GM21390 (cell line): ENCODE data around the gene ZSCAN26.

Source experiments
- ATAC-seq: cut with Tn5 transposase; IDR thresholded peaks from one replicate; pipeline ENCODE4 v1.9.1; 2021; ENCODE audit not compliant: unreplicated experiment

ZSCAN26 gene

DNA sequence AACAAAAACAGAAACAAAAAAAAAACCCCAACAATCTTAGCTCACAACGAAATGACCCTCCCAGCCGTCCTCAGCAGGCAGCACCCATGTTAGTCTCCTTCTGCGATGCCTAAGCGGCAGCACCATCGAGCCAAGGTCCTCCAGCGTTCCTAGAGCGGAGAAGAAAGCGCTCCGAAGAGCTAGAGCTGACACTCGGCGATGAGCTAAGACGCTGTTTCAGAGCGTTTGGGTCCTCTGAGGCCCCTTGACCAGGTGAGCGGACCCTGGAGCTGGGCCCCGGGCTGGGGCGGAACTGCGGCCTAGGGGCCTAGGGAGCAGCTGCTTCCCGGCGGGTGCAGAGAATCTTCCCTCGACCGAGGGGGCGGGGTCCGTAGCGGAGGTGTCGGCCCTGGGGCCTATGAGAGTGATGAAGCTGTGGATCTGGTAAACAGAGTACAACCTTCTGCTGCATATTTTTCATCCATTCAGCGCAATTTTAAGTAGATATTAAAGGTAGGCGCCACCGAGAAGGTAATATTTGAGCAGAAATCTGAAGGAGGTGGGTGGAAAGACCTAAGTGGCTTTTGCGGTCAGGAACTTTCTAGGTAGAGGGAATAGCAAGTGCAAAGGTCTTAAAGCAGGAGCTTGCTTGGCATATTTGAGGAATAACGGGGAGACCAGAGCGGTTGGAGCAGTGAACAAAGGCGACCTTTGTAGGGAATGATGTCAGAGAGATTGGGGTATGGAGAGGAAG lies at the start of gene ZSCAN26:
Gene ZSCAN26 (plus strand): TSS at position 182 of the 733 bp plus-strand sequence. CDS start 4,777 bp downstream, outside the sequence.
- ATAC-seq: peak; percentile 92

DNA sequence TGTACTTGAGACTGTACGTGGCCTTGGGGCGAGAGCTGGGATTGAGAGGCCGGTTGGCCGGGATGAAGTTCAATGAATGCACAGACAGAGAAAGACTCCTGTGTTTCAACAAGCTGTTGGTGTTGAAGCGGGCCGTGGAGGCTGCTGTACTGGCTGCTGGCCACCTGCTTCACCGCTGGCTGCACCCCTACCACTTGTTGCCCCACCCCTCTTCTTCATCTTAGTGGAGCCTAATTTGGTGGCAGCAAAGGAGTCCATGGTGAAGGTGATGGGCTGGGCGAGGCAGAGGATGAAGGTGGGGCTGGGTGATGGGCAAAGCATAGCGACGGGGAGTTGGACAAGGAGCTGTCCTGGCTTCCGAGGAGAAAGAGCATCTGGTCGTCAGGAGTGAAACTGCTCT lies 49.1 kb upstream of the ZSCAN26 start:
- ATAC-seq: no peak

DNA sequence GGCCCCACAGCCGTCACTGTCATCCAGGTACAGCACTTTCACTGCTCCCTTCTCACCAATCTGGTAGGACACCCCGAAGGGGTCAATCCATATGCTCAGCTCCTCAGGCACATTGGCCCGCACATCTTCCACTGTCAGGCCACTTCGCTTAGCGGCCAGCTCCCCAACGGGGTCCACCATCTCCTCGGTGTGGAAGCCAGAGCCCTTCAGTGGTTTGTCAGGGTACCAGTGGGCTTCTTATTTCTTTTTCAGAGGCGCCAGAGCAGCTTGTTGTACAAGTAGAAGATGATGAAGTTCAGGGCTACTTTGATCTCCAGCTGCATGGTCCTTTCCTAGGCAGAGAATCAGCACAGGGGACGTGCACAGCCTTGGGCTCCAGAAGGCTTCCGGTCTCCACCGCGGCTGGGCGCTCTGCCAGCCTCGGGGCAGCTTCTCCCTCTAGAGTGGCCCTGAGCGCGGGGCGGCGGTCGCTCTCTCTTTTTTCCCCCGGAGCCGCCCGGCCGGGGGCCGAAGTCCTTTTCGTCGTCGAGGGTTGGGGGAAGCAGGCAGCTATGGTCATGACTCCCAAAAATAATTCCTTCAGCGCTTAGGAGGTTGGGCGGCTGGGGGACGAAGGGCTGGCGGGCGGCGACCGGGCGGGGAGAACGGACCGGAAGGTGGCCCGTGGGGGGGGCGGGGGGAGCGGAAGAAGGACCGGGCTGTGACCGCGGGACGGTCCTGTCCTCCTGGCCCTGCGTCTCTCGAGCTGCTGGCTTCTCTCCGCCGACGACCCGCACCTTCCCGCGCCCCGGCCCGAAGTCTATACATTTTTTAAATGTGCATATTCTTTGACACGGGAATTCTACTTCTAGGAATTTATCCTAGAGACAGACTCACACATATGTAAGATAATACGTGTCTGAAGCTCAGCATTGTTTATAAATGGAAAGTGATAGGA lies 48.4 kb upstream of the ZSCAN26 start:
- ATAC-seq: peak; percentile 71

DNA sequence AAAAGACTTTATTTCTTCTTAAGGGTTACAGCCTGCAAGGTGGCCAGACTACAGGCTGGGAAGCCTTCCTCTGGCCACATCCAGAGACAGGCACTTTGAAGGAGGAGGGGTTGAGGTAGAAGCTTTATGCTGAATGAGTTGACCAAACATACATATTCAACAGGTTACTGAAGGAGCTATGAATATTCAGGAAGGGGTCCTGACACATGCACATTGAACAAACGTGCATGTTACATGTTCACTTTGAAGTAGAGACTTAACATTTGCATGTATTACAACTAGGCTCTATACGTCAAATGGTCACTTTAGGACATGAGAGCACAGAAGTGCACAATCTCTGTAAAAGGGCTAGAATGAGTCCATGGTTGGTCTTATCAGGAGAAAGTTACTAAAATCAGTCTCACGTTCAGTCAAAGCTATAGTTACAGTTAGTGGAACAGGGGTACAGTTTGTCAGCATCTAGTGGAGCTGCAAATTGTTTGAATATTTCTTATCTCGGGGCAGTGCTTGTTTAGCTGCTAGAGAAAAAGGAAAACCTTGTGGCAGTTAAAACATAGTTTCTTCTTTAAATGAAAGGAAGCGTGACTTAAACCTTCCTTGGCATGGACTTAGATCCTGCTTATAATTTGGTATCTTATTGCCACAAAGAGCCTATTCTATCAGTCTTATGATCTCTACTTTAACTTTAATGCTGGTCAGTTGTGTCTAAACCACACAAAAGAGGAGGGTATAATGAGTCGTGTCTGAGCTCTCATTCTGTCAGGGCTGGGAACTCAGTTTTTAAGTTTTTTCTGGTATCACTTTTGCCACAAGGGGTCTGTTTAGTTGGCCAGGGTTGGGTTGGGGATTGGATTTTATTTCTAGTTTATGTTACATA lies 46.4 kb upstream of the ZSCAN26 start:
- ATAC-seq: no peak

DNA sequence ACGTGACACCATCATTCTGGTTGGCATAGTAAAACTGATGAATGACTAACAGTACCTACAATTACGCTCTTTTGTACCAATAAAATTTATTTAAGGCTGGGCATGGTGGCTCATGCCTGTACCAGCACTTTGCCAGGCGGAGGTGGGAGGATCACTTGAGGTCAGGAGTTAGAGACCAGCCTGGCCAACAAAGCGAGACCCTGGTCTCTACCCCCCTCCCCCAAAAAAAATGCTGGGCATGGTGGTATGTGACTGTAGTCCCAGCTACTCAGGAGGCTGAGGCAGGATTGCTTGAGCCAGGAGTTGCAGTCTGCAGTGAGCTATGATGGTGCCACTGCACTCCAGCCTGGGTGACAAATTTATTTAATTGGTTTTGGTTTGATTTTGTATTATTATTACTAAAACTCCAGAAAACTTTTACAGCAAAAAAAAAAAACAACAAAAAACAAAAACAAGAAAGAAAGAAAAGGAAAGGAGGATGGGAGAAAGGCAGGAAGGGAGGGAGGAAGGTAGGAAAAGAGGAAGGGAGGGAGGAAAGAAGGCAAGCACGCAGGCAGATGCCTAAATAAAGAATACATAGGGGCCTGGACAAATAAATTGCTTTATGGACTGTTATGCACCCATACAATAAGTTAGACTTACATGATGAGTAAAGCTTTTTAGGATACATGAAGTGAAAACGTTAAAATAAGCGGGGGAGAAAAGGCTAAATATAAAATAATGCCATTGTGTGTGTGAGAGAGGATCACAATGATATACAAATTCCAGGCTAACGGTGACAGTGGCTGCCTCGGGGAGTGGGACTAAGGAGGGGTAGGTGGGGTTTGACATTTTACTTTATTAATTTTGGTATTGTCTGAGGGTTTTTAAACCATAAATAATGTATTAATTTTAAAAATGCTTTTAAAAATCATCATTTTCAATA lies 42.5 kb upstream of the ZSCAN26 start:
- ATAC-seq: no peak

DNA sequence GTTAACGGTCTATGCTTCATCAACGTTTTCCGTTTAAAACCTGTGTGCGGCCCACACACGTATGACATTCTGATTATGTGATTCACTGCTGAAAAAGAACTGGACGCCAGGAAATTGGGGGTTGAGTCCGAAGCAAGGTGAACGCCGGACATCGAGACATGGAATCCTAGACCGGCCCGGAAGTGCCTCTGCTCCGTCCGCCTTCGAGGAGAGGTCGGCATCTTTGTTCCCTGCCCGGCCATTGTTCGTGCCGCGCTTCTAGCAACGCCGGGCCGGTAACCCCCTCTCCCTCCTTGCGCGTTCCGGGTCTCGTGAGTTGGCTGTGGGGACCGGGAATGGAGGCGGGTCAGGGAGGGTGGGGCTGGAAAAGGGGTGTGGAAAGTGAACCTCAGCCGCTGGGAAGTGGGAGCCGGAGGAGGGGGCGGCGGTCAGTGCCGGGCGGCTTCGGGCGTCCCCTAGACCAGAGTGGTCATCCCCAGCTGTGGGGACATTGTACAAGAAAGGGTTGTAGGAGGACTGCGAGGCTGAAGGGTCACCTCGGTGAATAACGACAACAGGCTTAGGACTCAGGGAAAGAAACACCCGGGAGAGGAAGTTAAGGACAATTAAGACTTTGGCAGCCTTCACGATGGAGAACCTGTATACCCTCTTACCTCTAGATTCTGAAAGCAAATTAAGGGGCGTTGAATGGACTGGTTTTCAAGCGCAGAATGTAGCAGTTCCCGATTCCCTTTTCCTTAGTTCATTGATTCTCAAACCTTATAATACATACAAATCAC lies 41.7 kb upstream of the ZSCAN26 start, which contains the start of gene ZSCAN9:
Gene ZSCAN9 (plus strand): TSS at position 220 of the 779 bp plus-strand sequence. CDS start 1,810 bp downstream, outside the sequence.
- ATAC-seq: peak; percentile 85

DNA sequence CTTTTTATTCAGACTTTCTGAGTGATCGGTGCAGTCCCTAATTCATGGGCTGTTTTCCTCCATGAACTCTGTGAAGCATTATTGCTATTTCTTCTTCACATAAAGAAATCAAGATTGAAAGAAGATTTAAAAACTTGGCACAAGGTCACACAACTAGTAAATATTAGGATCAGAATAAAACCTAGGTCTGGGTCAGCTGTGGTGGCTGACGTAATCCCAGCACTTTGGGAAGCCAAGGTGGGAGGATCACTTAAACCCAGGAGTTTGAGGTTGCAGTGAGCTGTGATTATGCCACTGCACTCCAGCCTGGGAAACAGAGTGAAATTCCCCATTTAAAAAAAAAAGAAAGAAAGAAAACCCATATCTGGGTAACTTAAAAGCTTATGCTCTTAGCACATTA lies 40.5 kb upstream of the ZSCAN26 start:
- ATAC-seq: no peak

DNA sequence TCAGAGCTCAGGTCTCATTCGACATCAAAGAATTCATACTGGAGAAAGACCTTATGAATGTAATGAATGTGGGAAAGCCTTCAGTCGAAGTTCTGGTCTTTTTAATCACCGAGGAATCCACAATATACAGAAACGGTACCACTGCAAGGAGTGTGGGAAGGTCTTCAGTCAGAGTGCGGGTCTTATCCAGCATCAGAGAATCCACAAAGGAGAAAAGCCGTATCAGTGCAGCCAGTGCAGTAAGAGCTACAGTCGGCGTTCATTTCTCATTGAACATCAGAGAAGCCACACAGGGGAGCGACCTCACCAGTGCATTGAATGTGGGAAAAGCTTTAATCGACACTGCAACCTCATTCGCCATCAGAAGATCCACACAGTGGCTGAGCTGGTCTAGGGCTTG lies 34.2 kb upstream of the ZSCAN26 start:
- ATAC-seq: no peak

DNA sequence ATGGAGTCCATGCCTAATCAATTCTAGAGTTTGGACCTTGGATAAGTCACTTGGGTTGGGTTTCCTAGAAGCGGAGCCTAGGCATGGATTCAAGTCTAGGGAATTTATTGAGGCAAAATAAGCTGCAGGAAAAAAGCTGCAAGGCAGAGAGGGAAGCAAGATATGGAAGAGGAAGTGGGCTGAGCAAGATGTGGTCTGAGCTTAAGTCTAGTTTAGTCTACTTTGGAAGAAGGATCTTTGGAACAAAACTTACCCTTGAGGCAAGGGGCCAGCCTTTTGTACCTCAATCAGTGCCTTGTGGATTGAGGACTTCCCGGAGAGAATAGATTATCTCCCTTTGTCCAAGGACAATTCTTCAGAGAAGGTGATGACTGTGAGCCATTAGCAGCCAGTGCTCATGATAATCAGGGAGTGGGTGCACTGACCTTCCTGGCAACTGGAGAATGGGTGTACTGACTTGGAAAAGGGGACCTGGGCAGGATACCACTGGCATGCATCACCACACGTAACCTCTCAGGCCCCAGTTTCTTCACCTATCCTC lies 31.0 kb upstream of the ZSCAN26 start:
- ATAC-seq: no peak

DNA sequence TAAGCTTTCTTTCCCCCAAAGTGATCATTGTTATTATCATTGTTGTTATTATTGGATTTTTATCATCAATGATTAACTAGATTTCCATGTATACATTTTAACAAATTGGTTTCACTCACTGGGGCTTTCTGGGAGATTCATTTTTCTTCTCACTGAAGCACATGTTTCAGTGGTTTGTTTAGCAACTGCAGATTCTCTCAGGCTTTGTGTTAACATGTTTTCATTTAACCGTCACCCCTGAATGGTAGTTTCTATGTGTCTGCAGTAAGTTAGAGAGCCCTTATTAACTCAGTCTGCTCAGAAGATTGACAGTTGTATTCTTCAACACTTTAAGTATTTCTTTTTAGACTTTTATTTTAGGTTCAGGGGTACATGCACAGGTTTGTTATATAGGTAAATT lies 27.3 kb upstream of the ZSCAN26 start:
- no peak for ATAC-seq

DNA sequence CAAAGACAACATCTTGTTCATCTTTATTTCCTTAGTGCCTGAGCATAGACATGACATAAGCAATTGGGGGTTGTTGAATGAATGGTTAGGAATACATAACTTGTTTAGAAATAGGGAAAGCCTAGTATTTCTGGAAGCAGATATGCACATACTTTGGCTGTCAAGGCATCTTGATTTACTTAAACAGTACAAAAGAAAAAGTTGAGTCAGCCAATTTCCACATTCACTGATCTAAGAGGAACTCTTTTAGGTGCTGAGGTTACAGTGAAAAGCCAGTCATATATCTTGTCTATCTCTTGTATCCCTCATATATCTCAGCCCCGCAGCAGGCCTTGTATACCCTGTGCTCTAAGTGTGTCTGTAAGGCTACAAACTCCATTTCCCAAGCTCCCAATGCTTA lies 26.5 kb upstream of the ZSCAN26 start:
- no peak for ATAC-seq

DNA sequence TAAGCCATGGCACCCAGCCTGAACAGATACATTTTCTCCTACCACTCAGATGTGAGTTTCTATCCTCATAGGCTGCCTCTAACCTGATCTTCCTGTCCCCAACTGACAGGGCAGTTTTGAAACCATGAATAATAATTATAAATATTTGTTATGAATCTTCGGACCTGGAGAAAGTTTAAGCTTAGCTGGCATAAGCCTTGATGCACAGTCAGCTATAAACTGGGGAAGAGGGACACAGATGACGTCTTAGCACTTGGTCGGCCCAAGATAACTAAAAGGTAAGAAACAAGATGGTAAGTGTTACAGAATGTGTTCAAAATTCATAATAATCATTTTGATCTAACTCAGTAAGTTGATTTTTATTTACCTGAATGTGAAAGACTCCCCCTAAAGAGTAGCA lies 23.0 kb upstream of the ZSCAN26 start:
- ATAC-seq: no peak

DNA sequence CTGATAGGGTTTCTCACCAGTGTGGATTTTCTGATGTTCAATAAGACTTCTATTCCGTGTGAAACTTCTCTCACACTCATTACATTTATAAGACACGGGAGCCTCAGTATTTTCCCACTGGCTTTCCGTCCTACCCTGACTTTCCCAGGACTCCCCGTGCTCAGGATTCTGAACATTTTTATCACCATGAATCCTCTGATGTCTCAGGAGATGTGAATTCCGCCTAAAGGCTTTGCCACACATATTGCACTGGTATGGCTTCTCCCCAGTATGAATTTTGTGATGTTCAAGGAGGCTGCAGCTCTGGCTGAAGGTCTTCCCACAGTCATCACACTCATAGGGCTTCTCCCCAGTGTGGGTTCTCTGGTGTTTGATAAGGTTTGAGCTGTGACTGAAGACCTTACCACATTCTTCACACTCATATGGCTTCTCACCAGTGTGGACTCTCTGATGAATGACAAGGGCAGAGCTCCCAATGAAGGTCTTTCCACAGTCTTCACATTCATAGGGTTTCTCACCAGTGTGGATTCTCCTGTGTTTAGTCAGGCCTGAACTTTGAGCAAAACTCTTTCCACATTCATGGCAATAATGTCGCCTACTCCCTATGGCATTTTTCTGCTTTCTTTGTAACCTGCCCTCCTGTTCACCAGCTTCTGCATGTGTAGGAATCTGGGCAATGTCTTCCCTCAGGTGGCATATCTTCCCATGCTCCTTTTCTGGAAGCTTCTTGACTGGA lies 21.6 kb upstream of the ZSCAN26 start:
- ATAC-seq: no peak

DNA sequence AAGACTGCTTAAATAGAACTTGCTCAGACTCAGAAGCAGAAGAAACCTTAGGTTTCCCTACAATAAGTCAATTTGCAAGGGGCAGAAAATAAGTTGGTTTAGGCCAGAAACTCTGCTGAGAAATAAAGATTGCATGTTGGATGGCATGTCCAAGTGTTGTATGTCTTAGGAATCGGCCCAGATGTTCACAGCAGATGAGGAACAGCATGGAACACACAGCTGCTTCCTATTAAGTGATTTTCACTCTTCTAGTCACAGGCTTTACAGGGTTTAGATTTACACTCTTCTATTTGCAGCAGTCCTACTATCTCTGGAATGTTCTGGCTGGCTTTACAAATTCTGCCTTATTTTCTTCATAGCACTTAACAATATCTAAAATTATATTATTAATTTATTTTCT lies 18.0 kb upstream of the ZSCAN26 start:
- no peak for ATAC-seq

DNA sequence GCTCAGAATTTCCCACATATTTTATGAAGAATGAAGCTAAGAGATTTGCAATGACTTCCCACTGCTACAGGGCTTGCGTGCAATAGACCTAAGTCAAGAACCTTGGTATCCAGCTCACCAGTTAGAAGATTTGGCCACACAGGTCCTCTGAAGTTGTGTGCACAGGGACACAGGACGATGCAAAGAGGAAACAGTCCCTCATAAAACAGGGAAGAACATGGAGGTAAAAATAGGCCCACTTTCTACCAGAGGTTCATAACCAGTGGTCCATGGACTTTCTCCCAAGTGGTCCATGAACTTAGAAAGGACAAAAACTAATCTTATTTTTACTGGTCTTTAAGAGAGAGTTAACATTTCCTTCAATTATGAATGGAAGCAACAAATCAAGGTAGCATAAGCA lies 16.2 kb upstream of the ZSCAN26 start:
- ATAC-seq: no peak

DNA sequence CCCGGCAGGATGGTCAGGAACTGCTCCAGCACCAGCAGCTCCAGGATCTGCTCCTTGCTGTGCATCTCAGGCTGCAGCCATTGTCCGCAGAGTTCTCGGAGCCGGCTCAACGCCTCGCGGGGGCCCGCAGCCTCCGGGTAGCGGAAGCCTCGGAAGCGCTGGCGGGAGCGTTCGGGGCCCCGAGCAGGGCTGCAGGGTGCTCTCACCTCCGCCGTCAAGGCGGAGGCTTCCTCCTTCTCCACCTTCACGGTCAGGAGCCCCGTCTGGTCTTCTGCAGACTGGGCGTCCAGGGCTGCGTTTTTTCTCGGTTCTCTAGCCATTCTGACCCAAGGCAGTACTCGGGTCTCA lies 15.3 kb upstream of the ZSCAN26 start:
- peak; percentile 45 for ATAC-seq

DNA sequence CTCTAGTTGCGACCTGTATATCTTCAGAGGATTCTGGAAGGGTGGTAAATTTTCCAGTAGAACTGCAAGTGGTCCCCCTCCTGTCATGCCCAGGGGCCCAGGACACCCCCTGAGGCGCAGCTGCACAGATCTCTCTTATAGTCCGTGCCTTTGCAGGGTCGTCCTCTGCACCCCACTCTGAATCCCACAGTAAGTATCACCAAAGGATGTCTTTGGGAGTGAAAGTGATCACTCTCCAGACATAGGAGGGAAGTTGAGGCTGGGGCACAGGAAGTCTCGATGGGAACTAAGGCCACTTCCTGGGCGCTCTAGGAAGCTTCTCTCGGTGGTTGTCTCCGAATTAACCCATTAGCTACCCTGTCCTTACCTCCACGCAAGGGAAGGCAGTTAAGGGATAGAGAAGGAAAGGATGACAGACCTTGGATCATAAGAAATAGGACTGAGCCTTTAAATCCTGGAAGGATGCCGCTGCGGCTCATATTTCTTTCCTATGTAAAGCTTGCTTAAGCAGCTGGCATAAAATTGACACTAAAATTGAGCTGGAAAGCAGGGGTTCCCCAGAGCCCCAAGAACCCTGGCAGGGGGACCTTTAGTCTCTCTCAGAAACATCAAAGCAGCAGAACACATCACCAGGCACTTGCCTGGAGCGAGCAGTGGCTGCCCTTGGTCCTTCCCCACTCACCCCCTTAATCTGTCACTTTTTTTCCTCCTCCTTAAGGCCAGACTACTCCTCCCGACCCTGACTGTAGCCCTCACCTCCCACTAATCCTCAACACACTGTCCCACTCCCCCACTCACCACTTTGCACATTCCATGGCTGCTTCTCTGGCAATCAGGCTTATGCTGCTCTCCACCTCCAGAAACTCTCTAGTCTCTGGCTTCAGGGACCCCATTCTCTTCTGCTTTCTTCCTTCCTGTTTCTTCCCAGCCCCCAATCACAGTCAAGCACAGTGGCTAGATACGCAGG lies 14.7 kb upstream of the ZSCAN26 start, which contains the start of gene ZKSCAN4:
Gene ZKSCAN4 (minus strand): TSS at position 261 of the 967 bp plus-strand sequence. CDS start 289 bp downstream, outside the sequence.
- peak; percentile 73 for ATAC-seq
